SK-N-SH (cell line): ENCODE measurements around the gene ANKH. TPM values are rescaled to one million over a fixed set of nuclear protein-coding genes. Genes with fewer than 3 reads are reported as not detected.

Source experiments
- CTCF ChIA-PET: fragments of 300-600, 350-600 bp; formaldehyde crosslinking; extraction: SDS; loops from one replicate; lab custom pipeline; 2021; lab: Yijun Ruan, JAX
- POLR2A ChIA-PET: fragments of 350-600 bp; sonication (Branson Sonifier 250); formaldehyde crosslinking; extraction: SDS; loops from one replicate; lab custom pipeline; 2020; ENCODE audit warnings: antibody characterized with exemption, inconsistent platforms; lab: Yijun Ruan, JAX
- DNase-seq: peaks from one replicate; pipeline ENCODE4 v3.0.0; 2012
- H2AFZ ChIP-seq: fragments of 200-600 bp; sonication (generic); 2 replicates; pipeline ENCODE4 v1.8.1; 2016; ENCODE audit warnings: antibody characterized with exemption, mild to moderate bottlenecking, low read depth
- H3F3A ChIP-seq: fragments of 200-600 bp; sonication (generic); replicated peaks from 2 replicates; pipeline ENCODE3; 2016; ENCODE audit warnings: antibody characterized with exemption, mild to moderate bottlenecking; ENCODE audit not compliant: insufficient read depth
- H3K27ac ChIP-seq, 2 experiments: fragments of 200-500 bp in 1 of 2; fragments of 200-600 bp in 1 of 2; sonication (Bioruptor generic) in 1 of 2; sonication (generic), shearing (Covaris generic) in 1 of 2; 2 replicates each; pipeline versions ENCODE4 v1.5.1 to v1.6.1; 2014 to 2016; ENCODE audit warnings: low read depth in 2 of 2, inconsistent platforms in 1 of 2, low read length in 1 of 2, mild to moderate bottlenecking in 1 of 2, mixed read lengths in 1 of 2
- H3K27me3 ChIP-seq: fragments of 200-600 bp; sonication (generic), shearing (Covaris generic); 2 replicates; pipeline ENCODE4 v1.6.1; 2016; ENCODE audit warnings: mixed run types; ENCODE audit not compliant: insufficient read depth
- H3K36me3 ChIP-seq, 2 experiments: fragments of 200-500 bp in 1 of 2; fragments of 200-600 bp in 1 of 2; sonication (Bioruptor generic) in 1 of 2; sonication (generic) in 1 of 2; replicated peaks in 1 of 2; 2 replicates each; pipeline versions ENCODE3 to v1.5.1; 2014 to 2016; ENCODE audit warnings: low read length in 1 of 2, mild to moderate bottlenecking in 1 of 2; ENCODE audit not compliant: insufficient read depth in 2 of 2, control insufficient read depth in 1 of 2
- H3K4me1 ChIP-seq, 2 experiments: fragments of 200-500 bp in 1 of 2; fragments of 200-600 bp in 1 of 2; sonication (Bioruptor generic) in 1 of 2; sonication (generic), shearing (Covaris generic) in 1 of 2; 2 replicates each; pipeline versions ENCODE4 v1.5.1 to v1.6.1; 2014 to 2016; ENCODE audit warnings: low read depth in 1 of 2, low read length in 1 of 2, mixed run types in 1 of 2; ENCODE audit not compliant: insufficient read depth in 2 of 2, control insufficient read depth in 1 of 2
- H3K4me2 ChIP-seq: fragments of 200-600 bp; sonication (generic), shearing (Covaris generic); 2 replicates; pipeline ENCODE4 v1.6.1; 2017; ENCODE audit warnings: mixed run types
- H3K4me3 ChIP-seq, 2 experiments: fragments of 200-500 bp in 1 of 2; fragments of 200-600 bp in 1 of 2; sonication (Bioruptor generic) in 1 of 2; sonication (generic), shearing (Covaris generic) in 1 of 2; 2 replicates each; pipeline versions ENCODE4 v1.5.1 to v1.8.1; 2014 to 2016; ENCODE audit warnings: low read depth in 2 of 2, inconsistent platforms in 1 of 2, low read length in 1 of 2, mild to moderate bottlenecking in 1 of 2, mixed read lengths in 1 of 2, moderate library complexity in 1 of 2
- H3K79me2 ChIP-seq: fragments of 200-600 bp; sonication (generic); 2 replicates; pipeline ENCODE4 v1.8.1; 2017; ENCODE audit warnings: mild to moderate bottlenecking; ENCODE audit not compliant: insufficient read depth
- H3K9ac ChIP-seq: fragments of 200-600 bp; sonication (generic); 2 replicates; pipeline ENCODE4 v1.6.1; 2017; ENCODE audit warnings: mixed run types
- H3K9me2 ChIP-seq: fragments of 200-600 bp; sonication (generic); 2 replicates; pipeline ENCODE4 v1.6.1; 2017; ENCODE audit warnings: mixed run types
- H3K9me3 ChIP-seq: fragments of 200-600 bp; sonication (generic); 2 replicates; pipeline ENCODE4 v1.6.1; 2017; ENCODE audit warnings: mixed run types, mild to moderate bottlenecking, moderate library complexity
- H4K20me1 ChIP-seq: fragments of 200-600 bp; sonication (generic); 2 replicates; pipeline ENCODE4 v1.6.1; 2017; ENCODE audit warnings: mild to moderate bottlenecking, mixed run types; ENCODE audit not compliant: insufficient read depth
- CHD2 ChIP-seq: fragments of 150-350 bp; IDR thresholded peaks from 2 replicates; pipeline ENCODE4 v1.6.1; 2018; ENCODE audit warnings: low read length; ENCODE audit not compliant: partially characterized antibody
- ELF1 ChIP-seq: IDR thresholded peaks from 2 replicates; pipeline ENCODE4 v1.4.0; 2012
- EP300 ChIP-seq, 2 experiments: IDR thresholded peaks; 2 replicates each; pipeline versions ENCODE4 v1.4.0 to v1.6.1; 2012; ENCODE audit warnings: borderline replicate concordance in 1 of 2, low read depth in 1 of 2, low read length in 1 of 2
- FOSL2 ChIP-seq: IDR thresholded peaks from 2 replicates; pipeline ENCODE4 v1.4.0; 2012; ENCODE audit warnings: low read depth, mild to moderate bottlenecking, moderate library complexity, borderline replicate concordance
- FOXJ3 ChIP-seq: sonication (generic); formaldehyde crosslinking; IDR thresholded peaks from 2 replicates; pipeline ENCODE4 v1.5.1; 2020; ENCODE audit warnings: mild to moderate bottlenecking, missing genetic modification reagents
- FOXM1 ChIP-seq: IDR thresholded peaks from 2 replicates; pipeline ENCODE4 v1.4.0; 2012; ENCODE audit warnings: low read depth, mild to moderate bottlenecking
- GATA2 ChIP-seq: sonication (generic); formaldehyde crosslinking; IDR thresholded peaks from 2 replicates; pipeline ENCODE4 v1.5.0; 2020; ENCODE audit warnings: mild to moderate bottlenecking, missing genetic modification reagents
- MEF2A ChIP-seq: IDR thresholded peaks from 2 replicates; pipeline ENCODE4 v1.4.0; 2012; ENCODE audit warnings: low read depth, borderline replicate concordance
- NFIC ChIP-seq: IDR thresholded peaks from 2 replicates; pipeline ENCODE4 v1.4.0; 2012; ENCODE audit warnings: borderline replicate concordance
- NRF1 ChIP-seq: IDR thresholded peaks from 2 replicates; pipeline ENCODE4 v1.6.1; 2012; ENCODE audit warnings: low read depth, mild to moderate bottlenecking, low read length
- POLR2AphosphoS5 ChIP-seq: IDR thresholded peaks from 2 replicates; pipeline ENCODE4 v1.6.1; 2012; ENCODE audit warnings: low read depth, low read length
- RXRA ChIP-seq: IDR thresholded peaks from 2 replicates; pipeline ENCODE4 v1.4.0; 2012; ENCODE audit warnings: low read depth, mild to moderate bottlenecking, borderline replicate concordance
- SIN3A ChIP-seq: IDR thresholded peaks from 2 replicates; pipeline ENCODE4 v1.6.1; 2012; ENCODE audit warnings: low read depth, mild to moderate bottlenecking, low read length, moderate library complexity, borderline replicate concordance
- TAF1 ChIP-seq: IDR thresholded peaks from 2 replicates; pipeline ENCODE4 v1.6.1; 2012; ENCODE audit warnings: low read depth, mild to moderate bottlenecking, low read length, moderate library complexity, borderline replicate concordance
- TCF12 ChIP-seq: IDR thresholded peaks from 2 replicates; pipeline ENCODE4 v1.4.0; 2012
- TEAD4 ChIP-seq: IDR thresholded peaks from 2 replicates; pipeline ENCODE4 v1.4.0; 2012; ENCODE audit warnings: mild to moderate bottlenecking, borderline replicate concordance; ENCODE audit not compliant: insufficient read depth
- YY1 ChIP-seq: IDR thresholded peaks from 2 replicates; pipeline ENCODE4 v1.4.0; 2012; ENCODE audit warnings: low read depth, mild to moderate bottlenecking
- WGBS: methylation state at CpG from one replicate; pipeline ENCODE4 v1.1.6; 2017; ENCODE audit warnings: low lambda C conversion rate; 5-methylcytosine and 5-hydroxymethylcytosine counted together
- polyA plus RNA-seq, 3 experiments: library from polyadenylated mRNA; depleted of rRNA; stranded (reverse); fragments of >200 nt; gene quantifications; 2 replicates each; pipeline ENCODE4 v1.2.3, GENCODE V29; 2012
- TF ChIP-seq, protein P1 (sequence below): IDR thresholded peaks from 2 replicates; pipeline ENCODE4 v1.4.0; 2012; ENCODE audit warnings: low read depth
- TF ChIP-seq, protein P2 (sequence below): fragments of 200-600 bp; sonication (generic); IDR thresholded peaks from 2 replicates; pipeline ENCODE4 v1.6.1; 2017; ENCODE audit warnings: antibody characterized with exemption, mild to moderate bottlenecking, moderate library complexity
- TF ChIP-seq, protein P3 (sequence below): fragments of 150-350 bp; IDR thresholded peaks from 2 replicates; pipeline ENCODE4 v1.6.1; 2016; ENCODE audit warnings: mild to moderate bottlenecking, low read depth, low read length
- TF ChIP-seq, protein P4 (sequence below): IDR thresholded peaks from 2 replicates; pipeline ENCODE4 v1.6.1; 2012; ENCODE audit warnings: mild to moderate bottlenecking, low read depth, low read length, moderate library complexity
- TF ChIP-seq, protein P5 (sequence below): fragments of 150-350 bp; IDR thresholded peaks from 2 replicates; pipeline ENCODE4 v1.6.1; 2017; ENCODE audit warnings: antibody characterized with exemption, low read length, low read depth, borderline replicate concordance
- TF ChIP-seq, protein P6 (sequence below): IDR thresholded peaks from 2 replicates; pipeline ENCODE4 v1.4.0; 2012; ENCODE audit warnings: low read depth, borderline replicate concordance

Gene ANKH
- polyA plus RNA-seq, 1 of the 3 experiments (the other 2 are of a cell fraction) = 22.0 TPM

DNA sequence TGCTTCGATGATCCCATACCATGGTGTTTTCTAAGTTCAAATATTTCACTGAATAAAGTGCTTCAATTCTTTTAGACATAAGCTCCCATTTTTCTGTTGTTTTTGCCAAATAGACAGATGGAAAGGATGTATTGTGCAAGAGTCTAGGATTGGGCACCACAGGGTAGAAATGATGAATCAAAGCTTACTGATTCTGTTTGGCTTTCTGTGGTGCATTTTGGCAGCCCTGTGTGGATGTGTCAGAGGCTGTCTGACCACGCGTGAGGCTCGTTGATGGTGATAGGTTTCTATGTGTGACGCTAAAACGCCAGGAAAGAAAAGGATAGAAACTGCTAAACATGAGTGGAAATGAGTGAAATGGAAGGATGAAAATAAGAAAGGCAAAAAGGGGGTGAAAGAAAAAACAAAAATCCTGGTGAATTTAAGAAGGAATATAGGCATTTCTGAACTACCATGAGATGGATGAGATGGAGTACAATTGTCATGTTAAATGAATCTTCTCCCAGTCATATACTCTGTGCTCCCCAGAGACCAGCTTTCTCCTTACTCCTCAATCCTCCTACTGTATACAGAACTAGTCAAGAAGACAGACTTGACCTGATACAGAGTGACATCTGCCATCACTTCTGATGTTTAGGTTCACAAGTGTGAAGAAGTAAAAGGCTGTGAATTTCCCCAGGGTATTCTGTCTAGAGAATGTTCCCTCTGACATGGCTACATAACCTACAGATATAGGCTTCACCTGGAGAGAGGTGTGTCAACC lies 54.4 kb downstream of the ANKH start:
- no peaks in the 10 kb centered on the region for H3K9me3 ChIP-seq
- no peaks in the 10 kb centered on the region for H3K27me3 ChIP-seq
- WGBS = 60% methylated on average over 6 of the region's 6 CpGs
- H3K36me3 ChIP-seq = peaks cover 0 to 6% of the 10 kb centered on the region in 2 experiments
- no peak for DNase-seq
- no peaks in the 10 kb centered on the region for H4K20me1 ChIP-seq
- no peaks in the 10 kb centered on the region for H3K9me2 ChIP-seq
- H3K4me3 ChIP-seq = no peak overlapping the region
- H3K27ac ChIP-seq = peak overlapping the region in 1 of 2 experiments; percentile 73; a peak in 2 of 4 replicates
- no peak overlapping the region for H2AFZ ChIP-seq
- H3K4me2 ChIP-seq = peak overlapping the region; percentile 24; the same call in 1 of the 2 replicates
- ChIA-PET CTCF (no interaction called here), POLR2A (no interaction called here)
- H3F3A ChIP-seq = peaks cover 28% of the 10 kb centered on the region
- peaks cover 28% of the 10 kb centered on the region for H3K79me2 ChIP-seq
- no peak overlapping the region; the same call in 1 of the 2 replicates for H3K9ac ChIP-seq
- H3K4me1 ChIP-seq = peaks cover 0 to 34% of the 10 kb centered on the region in 2 experiments; a peak in 3 of 4 replicates
- TF ChIP-seq EP300 (IDR thresholded peaks at IDR 0.05; ENCODE audit: borderline replicate concordance in 1 of 2, low read depth in 1 of 2, low read length in 1 of 2) (peak in 1 of 2 experiments; percentile 33; a peak in 1 of 4 replicates), FOXM1 (no peak), FOXJ3 (no peak), GATA2 (CRISPR knock-in tag) (no peak), CHD2 (no peak), NFIC (peak; percentile 75), TCF12 (peak; percentile 62; the same call in 1 of the 2 replicates), RXRA (no peak), TEAD4 (no peak), MEF2A (no peak), TAF1 (no peak), FOSL2 (peak; percentile 36; the same call in 1 of the 2 replicates), ELF1 (no peak), SIN3A (no peak), NRF1 (no peak), YY1 (no peak), POLR2AphosphoS5 (no peak)
- TF ChIP-seq, protein P1, sequence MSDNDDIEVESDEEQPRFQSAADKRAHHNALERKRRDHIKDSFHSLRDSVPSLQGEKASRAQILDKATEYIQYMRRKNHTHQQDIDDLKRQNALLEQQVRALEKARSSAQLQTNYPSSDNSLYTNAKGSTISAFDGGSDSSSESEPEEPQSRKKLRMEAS = peak; percentile 66
- TF ChIP-seq, protein P2, sequence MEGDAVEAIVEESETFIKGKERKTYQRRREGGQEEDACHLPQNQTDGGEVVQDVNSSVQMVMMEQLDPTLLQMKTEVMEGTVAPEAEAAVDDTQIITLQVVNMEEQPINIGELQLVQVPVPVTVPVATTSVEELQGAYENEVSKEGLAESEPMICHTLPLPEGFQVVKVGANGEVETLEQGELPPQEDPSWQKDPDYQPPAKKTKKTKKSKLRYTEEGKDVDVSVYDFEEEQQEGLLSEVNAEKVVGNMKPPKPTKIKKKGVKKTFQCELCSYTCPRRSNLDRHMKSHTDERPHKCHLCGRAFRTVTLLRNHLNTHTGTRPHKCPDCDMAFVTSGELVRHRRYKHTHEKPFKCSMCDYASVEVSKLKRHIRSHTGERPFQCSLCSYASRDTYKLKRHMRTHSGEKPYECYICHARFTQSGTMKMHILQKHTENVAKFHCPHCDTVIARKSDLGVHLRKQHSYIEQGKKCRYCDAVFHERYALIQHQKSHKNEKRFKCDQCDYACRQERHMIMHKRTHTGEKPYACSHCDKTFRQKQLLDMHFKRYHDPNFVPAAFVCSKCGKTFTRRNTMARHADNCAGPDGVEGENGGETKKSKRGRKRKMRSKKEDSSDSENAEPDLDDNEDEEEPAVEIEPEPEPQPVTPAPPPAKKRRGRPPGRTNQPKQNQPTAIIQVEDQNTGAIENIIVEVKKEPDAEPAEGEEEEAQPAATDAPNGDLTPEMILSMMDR = no peak
- TF ChIP-seq, protein P3, sequence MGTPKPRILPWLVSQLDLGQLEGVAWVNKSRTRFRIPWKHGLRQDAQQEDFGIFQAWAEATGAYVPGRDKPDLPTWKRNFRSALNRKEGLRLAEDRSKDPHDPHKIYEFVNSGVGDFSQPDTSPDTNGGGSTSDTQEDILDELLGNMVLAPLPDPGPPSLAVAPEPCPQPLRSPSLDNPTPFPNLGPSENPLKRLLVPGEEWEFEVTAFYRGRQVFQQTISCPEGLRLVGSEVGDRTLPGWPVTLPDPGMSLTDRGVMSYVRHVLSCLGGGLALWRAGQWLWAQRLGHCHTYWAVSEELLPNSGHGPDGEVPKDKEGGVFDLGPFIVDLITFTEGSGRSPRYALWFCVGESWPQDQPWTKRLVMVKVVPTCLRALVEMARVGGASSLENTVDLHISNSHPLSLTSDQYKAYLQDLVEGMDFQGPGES = no peak
- TF ChIP-seq, protein P4, sequence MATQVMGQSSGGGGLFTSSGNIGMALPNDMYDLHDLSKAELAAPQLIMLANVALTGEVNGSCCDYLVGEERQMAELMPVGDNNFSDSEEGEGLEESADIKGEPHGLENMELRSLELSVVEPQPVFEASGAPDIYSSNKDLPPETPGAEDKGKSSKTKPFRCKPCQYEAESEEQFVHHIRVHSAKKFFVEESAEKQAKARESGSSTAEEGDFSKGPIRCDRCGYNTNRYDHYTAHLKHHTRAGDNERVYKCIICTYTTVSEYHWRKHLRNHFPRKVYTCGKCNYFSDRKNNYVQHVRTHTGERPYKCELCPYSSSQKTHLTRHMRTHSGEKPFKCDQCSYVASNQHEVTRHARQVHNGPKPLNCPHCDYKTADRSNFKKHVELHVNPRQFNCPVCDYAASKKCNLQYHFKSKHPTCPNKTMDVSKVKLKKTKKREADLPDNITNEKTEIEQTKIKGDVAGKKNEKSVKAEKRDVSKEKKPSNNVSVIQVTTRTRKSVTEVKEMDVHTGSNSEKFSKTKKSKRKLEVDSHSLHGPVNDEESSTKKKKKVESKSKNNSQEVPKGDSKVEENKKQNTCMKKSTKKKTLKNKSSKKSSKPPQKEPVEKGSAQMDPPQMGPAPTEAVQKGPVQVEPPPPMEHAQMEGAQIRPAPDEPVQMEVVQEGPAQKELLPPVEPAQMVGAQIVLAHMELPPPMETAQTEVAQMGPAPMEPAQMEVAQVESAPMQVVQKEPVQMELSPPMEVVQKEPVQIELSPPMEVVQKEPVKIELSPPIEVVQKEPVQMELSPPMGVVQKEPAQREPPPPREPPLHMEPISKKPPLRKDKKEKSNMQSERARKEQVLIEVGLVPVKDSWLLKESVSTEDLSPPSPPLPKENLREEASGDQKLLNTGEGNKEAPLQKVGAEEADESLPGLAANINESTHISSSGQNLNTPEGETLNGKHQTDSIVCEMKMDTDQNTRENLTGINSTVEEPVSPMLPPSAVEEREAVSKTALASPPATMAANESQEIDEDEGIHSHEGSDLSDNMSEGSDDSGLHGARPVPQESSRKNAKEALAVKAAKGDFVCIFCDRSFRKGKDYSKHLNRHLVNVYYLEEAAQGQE = no peak
- TF ChIP-seq, protein P5, sequence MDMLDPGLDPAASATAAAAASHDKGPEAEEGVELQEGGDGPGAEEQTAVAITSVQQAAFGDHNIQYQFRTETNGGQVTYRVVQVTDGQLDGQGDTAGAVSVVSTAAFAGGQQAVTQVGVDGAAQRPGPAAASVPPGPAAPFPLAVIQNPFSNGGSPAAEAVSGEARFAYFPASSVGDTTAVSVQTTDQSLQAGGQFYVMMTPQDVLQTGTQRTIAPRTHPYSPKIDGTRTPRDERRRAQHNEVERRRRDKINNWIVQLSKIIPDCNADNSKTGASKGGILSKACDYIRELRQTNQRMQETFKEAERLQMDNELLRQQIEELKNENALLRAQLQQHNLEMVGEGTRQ = no peak
- TF ChIP-seq, protein P6, sequence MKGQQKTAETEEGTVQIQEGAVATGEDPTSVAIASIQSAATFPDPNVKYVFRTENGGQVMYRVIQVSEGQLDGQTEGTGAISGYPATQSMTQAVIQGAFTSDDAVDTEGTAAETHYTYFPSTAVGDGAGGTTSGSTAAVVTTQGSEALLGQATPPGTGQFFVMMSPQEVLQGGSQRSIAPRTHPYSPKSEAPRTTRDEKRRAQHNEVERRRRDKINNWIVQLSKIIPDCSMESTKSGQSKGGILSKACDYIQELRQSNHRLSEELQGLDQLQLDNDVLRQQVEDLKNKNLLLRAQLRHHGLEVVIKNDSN = no peak
